Activated gamma-delta T cell treated with anti-CD3 and anti-CD28 coated beads, Interleukin-2, amount 50 U/mL, for 16 hours (primary cell): ENCODE data around the gene TAS2R40.
"Not testable (repeated sequence)": the region's sequence is repeated elsewhere in the genome, so short reads cannot be mapped to it uniquely, and the experiment has no call there.

Experiments
- DNase-seq: peaks from one replicate; pipeline ENCODE4 v3.0.0-alpha.2; 2020; ENCODE audit warnings: low read depth

Gene TAS2R40

GRCh38 chr7:143221737-143222136 lies at the start of gene TAS2R40:
Gene TAS2R40, plus strand, starts transcription at chr7:143222037. Its CDS starts 42 bp downstream, at chr7:143222079.
- no peak for DNase-seq

- no peak for DNase-seq
Measured at GRCh38 chr7:143172354-143172753, 49.5 kb upstream of the TAS2R40 start.

- no peak for DNase-seq
Measured at GRCh38 chr7:143176128-143176527, 45.7 kb upstream of the TAS2R40 start.

DNA sequence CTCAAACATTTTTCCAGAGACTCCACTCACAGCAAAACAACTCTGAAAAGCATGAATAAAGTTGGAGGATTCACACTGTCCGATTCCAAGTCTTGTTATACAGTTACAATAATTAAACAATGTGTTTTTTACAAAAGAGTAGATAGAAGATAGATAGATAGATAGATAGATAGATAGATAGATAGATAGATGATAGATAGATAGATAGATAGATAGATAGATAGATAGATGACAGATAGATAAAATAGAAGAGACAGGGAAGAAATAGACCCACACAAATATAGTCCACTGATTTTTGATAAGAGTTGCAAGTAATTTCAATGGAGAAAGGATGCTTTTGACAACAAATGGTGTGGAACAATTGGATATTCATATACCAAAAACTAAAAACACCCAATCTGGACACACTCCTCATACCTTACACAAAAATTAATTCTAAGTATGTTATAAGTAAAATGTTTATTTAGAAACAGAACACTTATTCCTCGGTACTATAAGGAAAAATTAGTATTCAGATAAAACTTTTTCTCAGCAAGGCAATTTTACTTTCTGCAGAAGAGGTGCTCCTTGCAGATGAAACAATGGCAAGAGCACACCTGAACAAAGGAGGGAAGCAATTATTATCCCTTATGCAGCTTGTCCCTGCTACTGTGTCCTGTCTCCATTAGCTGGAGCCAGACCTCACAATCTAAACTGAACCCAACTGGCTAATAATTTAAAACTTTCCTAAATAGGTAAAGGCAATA lies 44.3 kb upstream of the TAS2R40 start:
- DNase-seq: no peak

- DNase-seq: not testable (repeated sequence)
Measured at GRCh38 chr7:143180771-143181170, 41.1 kb upstream of the TAS2R40 start.

- no peak for DNase-seq
Measured at GRCh38 chr7:143181349-143181748, 40.5 kb upstream of the TAS2R40 start.

- no peak for DNase-seq
Measured at GRCh38 chr7:143183024-143183423, 38.8 kb upstream of the TAS2R40 start, which contains the start of gene TAS2R39. Gene TAS2R39, plus strand, starts transcription at chr7:143183419. Its CDS starts 0 bp downstream, at chr7:143183419.

- DNase-seq: no peak
Measured at GRCh38 chr7:143185551-143185950, 36.3 kb upstream of the TAS2R40 start.

GRCh38 chr7:143188994-143189393 lies 32.8 kb upstream of the TAS2R40 start:
- DNase-seq: no peak

DNA sequence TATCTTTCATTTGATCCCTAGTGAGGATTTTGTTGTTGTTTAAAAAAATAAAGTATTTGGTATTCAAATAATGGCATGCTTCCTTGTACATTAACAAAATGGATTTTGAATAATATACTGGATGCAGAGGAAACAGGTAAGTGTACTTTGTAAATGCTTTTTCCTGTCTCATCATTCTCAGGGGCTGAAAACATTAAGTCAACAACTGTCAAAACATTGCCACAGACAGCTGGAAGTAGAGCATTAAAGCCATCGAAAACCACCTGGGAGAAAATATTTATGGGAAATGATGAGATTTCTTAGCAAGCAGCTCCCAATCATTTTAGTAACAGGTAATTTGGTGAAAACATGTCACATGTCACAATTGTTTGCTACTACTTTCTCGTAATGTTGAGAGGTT lies 28.0 kb upstream of the TAS2R40 start:
- no peak for DNase-seq

DNA sequence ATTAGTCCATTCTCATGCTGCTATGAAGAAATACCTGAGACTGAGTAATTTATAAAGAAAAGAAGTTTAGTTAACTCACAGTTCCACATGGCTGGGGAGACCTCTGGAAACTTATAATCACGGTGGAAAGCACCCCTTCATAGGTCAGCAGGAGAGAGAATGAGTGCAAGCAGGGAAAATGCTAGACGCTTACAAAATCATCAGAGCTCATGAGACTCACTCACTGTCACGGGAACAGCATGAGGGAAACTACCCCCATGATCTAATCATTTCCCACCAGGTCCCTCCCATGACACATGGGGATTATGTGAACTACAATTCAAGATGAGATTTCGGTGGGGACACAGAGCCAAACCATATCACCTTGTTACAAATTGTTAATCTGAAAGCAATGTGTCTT lies 22.8 kb upstream of the TAS2R40 start:
- DNase-seq: no peak

- no peak for DNase-seq
Measured at GRCh38 chr7:143202161-143202560, 19.7 kb upstream of the TAS2R40 start.

- no peak for DNase-seq
Measured at GRCh38 chr7:143203386-143203785, 18.5 kb upstream of the TAS2R40 start.

DNA sequence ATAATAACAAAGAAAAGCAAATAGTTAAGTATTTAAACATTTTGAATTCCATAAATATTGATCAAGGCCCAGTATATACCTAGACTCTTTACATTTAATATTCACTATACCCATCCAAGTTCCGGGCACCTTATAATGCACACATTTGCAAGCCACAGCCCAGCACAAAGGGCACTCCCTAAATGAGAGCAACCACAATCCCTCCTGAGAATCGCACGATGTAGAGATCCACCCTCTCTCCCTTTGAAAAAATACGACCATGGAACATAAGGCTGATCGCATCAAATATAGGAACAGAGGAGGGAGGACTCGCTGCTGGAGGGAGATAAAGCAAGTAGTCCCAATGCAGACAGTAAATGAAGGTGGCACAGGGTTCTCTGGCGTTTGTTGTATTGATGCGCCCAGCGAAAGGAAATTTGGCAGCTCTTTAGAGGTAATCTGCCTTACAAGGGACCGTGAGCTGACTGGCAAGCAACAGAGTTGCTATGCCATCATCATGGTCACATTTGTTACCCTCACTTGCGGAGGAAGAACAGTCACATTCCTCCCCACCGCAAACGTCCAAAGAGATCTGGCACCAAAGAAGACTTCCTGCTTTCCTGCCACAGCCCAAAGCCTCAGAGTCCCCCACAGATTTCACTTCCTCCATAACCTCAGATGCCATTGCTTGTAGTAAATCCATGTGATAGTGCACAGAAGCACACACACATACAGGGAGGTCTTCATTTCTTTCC lies 16.1 kb upstream of the TAS2R40 start:
- no peak for DNase-seq

GRCh38 chr7:143210541-143210940 lies 11.3 kb upstream of the TAS2R40 start:
- no peak for DNase-seq

- not testable (repeated sequence) for DNase-seq
Measured at GRCh38 chr7:143213478-143213877, 8.4 kb upstream of the TAS2R40 start.

DNA sequence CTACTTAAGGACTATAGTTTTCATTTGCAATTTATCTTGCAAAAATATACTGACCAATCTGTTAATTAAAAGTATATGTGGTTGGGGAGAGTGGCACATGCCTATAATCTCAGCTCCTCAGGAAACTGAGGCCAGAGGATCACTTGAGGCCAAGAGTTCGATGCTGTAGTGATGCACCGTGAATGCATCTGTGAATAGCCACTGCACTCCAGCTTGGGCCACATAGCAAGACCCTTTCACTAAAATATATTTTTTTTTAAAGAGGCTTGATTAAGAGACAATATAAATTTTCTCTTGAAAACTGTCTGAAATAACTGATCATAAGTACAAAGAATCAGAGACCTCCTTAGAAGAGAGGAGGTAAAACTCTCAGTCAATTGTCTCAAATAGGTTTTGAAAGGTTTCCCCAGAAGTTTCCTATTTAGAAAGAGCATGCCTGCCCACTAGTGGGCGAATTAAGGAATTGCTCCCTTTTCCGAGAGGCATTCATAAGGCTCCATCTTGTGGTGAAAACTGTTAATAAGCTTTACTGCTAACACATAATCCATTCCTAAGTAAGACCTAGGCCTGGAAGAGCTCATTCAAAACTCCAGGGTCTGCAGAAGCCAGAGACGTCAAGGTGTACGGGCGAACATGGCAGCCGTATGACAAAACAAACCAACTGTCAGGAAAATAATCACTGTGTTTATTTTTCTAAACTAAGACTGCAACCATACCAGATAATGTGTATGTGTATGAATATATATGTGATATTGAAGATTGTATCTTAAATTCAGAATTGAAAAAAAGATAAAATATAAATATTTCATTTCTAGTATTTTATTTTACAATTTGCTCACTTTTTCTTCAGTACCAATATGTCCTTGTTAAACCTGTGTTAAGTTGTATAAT lies 6.8 kb upstream of the TAS2R40 start:
- peak; percentile 25 for DNase-seq

DNA sequence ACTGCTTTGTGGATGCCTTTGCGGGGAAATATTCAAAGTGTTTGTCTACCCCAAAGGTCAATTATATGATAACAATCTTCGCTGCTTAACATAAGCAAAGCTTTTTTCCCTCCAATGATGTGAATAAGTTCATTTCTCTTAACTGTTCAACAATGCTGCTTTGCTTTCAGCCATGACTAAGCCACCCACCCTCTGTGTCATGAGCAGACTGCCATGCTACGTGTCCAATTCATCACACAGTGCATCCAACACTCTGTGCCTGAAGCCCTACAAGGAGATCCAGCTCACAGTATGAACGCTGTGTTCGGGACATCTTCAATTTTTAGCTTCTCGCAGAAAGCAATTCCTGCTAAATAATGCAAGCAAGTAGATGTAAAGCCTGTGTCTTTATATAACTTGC lies 5.7 kb upstream of the TAS2R40 start:
- DNase-seq: no peak

DNA sequence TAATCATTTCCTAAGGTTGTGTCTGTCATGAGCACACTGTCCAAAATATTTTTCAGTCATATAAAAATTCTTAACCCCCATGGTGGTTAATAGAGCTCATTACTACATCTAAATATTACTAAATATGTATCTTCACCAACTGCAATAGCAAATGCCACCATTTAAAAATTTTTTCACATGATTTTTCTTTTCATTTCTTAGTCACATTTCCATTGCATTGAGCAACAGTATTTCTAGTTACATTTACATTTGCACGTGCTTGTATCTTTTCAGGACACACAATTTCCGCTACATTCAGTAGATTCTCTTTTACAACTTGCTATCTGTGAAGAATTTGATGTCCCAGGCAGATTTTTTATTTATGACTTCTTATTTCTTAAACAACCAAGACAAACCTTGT lies 5.2 kb upstream of the TAS2R40 start:
- no peak for DNase-seq

DNA sequence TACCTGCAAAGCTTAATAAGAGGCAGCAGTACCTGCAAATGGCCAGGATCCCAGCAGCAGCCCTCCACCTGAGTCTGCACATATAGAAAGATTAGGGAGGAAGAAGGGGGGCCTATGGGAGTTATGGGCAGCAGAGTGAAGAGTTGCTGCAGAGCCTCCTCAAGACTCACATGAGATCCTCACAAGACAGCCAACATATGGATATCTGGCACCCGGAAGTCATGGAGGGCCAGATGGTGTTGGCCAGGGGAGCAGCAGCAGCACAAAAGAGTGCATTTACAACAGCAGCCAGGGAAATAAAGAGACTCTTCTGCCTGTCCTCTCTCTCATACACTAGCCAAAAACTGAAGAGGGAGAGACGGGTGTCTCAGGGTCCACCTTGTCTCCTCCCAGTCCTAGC lies 4.0 kb upstream of the TAS2R40 start:
- no peak for DNase-seq

GRCh38 chr7:143221286-143221685 lies 551 bp upstream of the TAS2R40 start:
- no peak for DNase-seq

GRCh38 chr7:143222782-143223181 lies 945 bp downstream of the TAS2R40 start:
- DNase-seq: no peak
